ENCODE data around the gene MLXIPL. TPM values are rescaled to one million over a fixed set of nuclear protein-coding genes. Genes with fewer than 3 reads are reported as not detected.

Gene MLXIPL
- total RNA-seq, 2 donors from 2014 or later: 9.8 to 123 TPM

- Histone ChIP-seq H3K4me3 (no peak overlapping the region), H3K27me3 (replicated peaks; ENCODE audit: insufficient read depth) (peaks cover 3% of the 10 kb centered on the region), H3K9me3 (no peaks in the 10 kb centered on the region), H3K27ac (no peak overlapping the region), H3K36me3 (no peaks in the 10 kb centered on the region), H3K4me1 (replicated peaks) (no peaks in the 10 kb centered on the region)
- intact Hi-C loops (cut with DNase I): no loop called here
- TF ChIP-seq CTCF (IDR thresholded peaks at IDR 0.05) (no peak), POLR2A (IDR thresholded peaks at IDR 0.05) (no peak), POLR2AphosphoS5 (IDR thresholded peaks at IDR 0.05) (no peak)
- no peak for DNase-seq (ENCODE audit: low spot score)
- WGBS: 60% methylated on average over 5 of the region's 5 CpGs
These were observed 20.5 kb upstream of the MLXIPL start for GRCh38 chr7:73644688-73645286.

GRCh38 chr7:73642834-73643233 is 18.5 kb upstream of the MLXIPL start:
- WGBS: 72% methylated on average over 2 of the region's 2 CpGs
- Histone ChIP-seq H3K27me3 (replicated peaks; ENCODE audit: insufficient read depth) (peaks cover 3% of the 10 kb centered on the region), H3K36me3 (no peaks in the 10 kb centered on the region), H3K4me3 (no peak overlapping the region), H3K27ac (no peak overlapping the region), H3K9me3 (no peaks in the 10 kb centered on the region), H3K4me1 (replicated peaks) (no peaks in the 10 kb centered on the region)
- no peak for DNase-seq (ENCODE audit: low spot score)
- intact Hi-C loops (cut with DNase I): no loop called here
- TF ChIP-seq POLR2A (IDR thresholded peaks at IDR 0.05) (no peak), POLR2AphosphoS5 (IDR thresholded peaks at IDR 0.05) (no peak), CTCF (IDR thresholded peaks at IDR 0.05) (no peak)

GRCh38 chr7:73638911-73639310 is 14.6 kb upstream of the MLXIPL start:
- WGBS: 50% methylated on average over 3 of the region's 3 CpGs

GRCh38 chr7:73635428-73636200 is 11.3 kb upstream of the MLXIPL start:
- intact Hi-C loops (cut with DNase I): no loop called here
- no peaks in the 10 kb centered on the region for H3K27me3 ChIP-seq (replicated peaks; ENCODE audit: insufficient read depth)
- H3K27ac ChIP-seq: no peak overlapping the region
- DNase-seq (ENCODE audit: low spot score): no peak
- TF ChIP-seq POLR2A (IDR thresholded peaks at IDR 0.05) (no peak), CTCF (IDR thresholded peaks at IDR 0.05) (no peak), POLR2AphosphoS5 (IDR thresholded peaks at IDR 0.05) (no peak)
- H3K9me3 ChIP-seq: no peaks in the 10 kb centered on the region
- 94% methylated on average over 8 of the region's 8 CpGs for WGBS
- no peaks in the 10 kb centered on the region for H3K36me3 ChIP-seq
- no peaks in the 10 kb centered on the region for H3K4me1 ChIP-seq (replicated peaks)
- H3K4me3 ChIP-seq: no peak overlapping the region

More at GRCh38 chr7:73638911-73639310, 14.6 kb upstream of the MLXIPL start:
- Histone ChIP-seq H3K27ac (no peak overlapping the region), H3K27me3 (replicated peaks; ENCODE audit: insufficient read depth) (no peaks in the 10 kb centered on the region), H3K4me1 (replicated peaks) (no peaks in the 10 kb centered on the region), H3K4me3 (no peak overlapping the region), H3K36me3 (no peaks in the 10 kb centered on the region), H3K9me3 (no peaks in the 10 kb centered on the region)
- no peak for DNase-seq (ENCODE audit: low spot score)
- intact Hi-C loops (cut with DNase I): no loop called here
- no peak for TF ChIP-seq CTCF (IDR thresholded peaks at IDR 0.05)
- TF ChIP-seq POLR2A (IDR thresholded peaks at IDR 0.05): no peak
- no peak for TF ChIP-seq POLR2AphosphoS5 (IDR thresholded peaks at IDR 0.05)

- Histone ChIP-seq H3K27ac (no peak overlapping the region), H3K36me3 (no peaks in the 10 kb centered on the region), H3K27me3 (replicated peaks; ENCODE audit: insufficient read depth) (no peaks in the 10 kb centered on the region), H3K9me3 (no peaks in the 10 kb centered on the region), H3K4me3 (no peak overlapping the region), H3K4me1 (replicated peaks) (no peaks in the 10 kb centered on the region)
- intact Hi-C loops (cut with DNase I): no loop called here
- DNase-seq (ENCODE audit: low spot score): no peak
- WGBS: 69% methylated on average over 8 of the region's 8 CpGs
- TF ChIP-seq CTCF (IDR thresholded peaks at IDR 0.05): no peak
These were observed 9.5 kb upstream of the MLXIPL start for GRCh38 chr7:73633844-73634243.

All from prostate gland (tissue), 2 donors.